Myocyte (in vitro differentiated cells): Measurements from ENCODE around the gene TEC. TPM values are rescaled to one million over a fixed set of nuclear protein-coding genes. Genes with fewer than 3 reads are reported as not detected.

Source experiments
- DNase-seq: peaks from one replicate; pipeline ENCODE4 v3.0.0-alpha.2; 2012; ENCODE audit warnings: low read depth
- total RNA-seq: library from RNA; depleted of rRNA; stranded (reverse); fragments of >200 nt; gene quantifications from 2 replicates; pipeline ENCODE4 v1.2.3, GENCODE V29; 2014

TEC gene
- total RNA-seq, 1 donor from 2014 or later = 3.0 TPM

- DNase-seq = no peak
These were observed 872 bp upstream of the TEC start for GRCh38 chr4:48270523-48270897.

- peak; percentile 91 for DNase-seq
These were observed 354 bp upstream of the TEC start for GRCh38 chr4:48269861-48270522.

GRCh38 chr4:48267574-48267973 is 2.1 kb downstream of the TEC start:
- DNase-seq = no peak

GRCh38 chr4:48266781-48267180 is 2.9 kb downstream of the TEC start:
- no peak for DNase-seq

GRCh38 chr4:48262926-48263325 is 6.7 kb downstream of the TEC start:
- DNase-seq = peak; percentile 47

- DNase-seq = no peak
These were observed 7.2 kb downstream of the TEC start for GRCh38 chr4:48262484-48262883.

- peak; percentile 48 for DNase-seq
These were observed 8.4 kb downstream of the TEC start for GRCh38 chr4:48261281-48261680.

GRCh38 chr4:48259748-48260147 is 9.9 kb downstream of the TEC start:
- no peak for DNase-seq

GRCh38 chr4:48258845-48259397 is 10.7 kb downstream of the TEC start:
- no peak for DNase-seq

GRCh38 chr4:48255959-48256342 is 13.7 kb downstream of the TEC start:
- DNase-seq = no peak

- no peak for DNase-seq
These were observed 14.3 kb downstream of the TEC start for GRCh38 chr4:48255072-48255958.

GRCh38 chr4:48254381-48255071 is 15.1 kb downstream of the TEC start:
- DNase-seq = peak; percentile 73

GRCh38 chr4:48252313-48252712 is 17.3 kb downstream of the TEC start:
- DNase-seq = no peak

- no peak for DNase-seq
These were observed 18.7 kb downstream of the TEC start for GRCh38 chr4:48250980-48251379.

GRCh38 chr4:48250343-48250742 is 19.3 kb downstream of the TEC start:
- no peak for DNase-seq

- no peak for DNase-seq
These were observed 20.3 kb downstream of the TEC start for GRCh38 chr4:48249378-48249777.

- no peak for DNase-seq
These were observed 21.1 kb downstream of the TEC start for GRCh38 chr4:48248559-48248953.

- DNase-seq = no peak
These were observed 21.6 kb downstream of the TEC start for GRCh38 chr4:48247878-48248558.

- peak; percentile 31 for DNase-seq
These were observed 22.3 kb downstream of the TEC start for GRCh38 chr4:48247142-48247877.

GRCh38 chr4:48244665-48245064 is 25.0 kb downstream of the TEC start:
- DNase-seq = no peak

GRCh38 chr4:48243887-48244286 is 25.8 kb downstream of the TEC start:
- no peak for DNase-seq
